Measurements from ENCODE around the gene TMEM258. TPM values are rescaled to one million over a fixed set of nuclear protein-coding genes. Genes with fewer than 3 reads are reported as not detected.
A peak's percentile ranks its signal among the peaks of the same experiment; 100 is the strongest.

The TMEM258 gene
- total and polyA plus RNA-seq, 2 donors (not counting 3 experiments of a cell fraction or from before 2014, with no cell fraction given), result 140 to 534 TPM

GRCh38 chr11:61752117-61752924 lies 40.1 kb downstream of the TMEM258 start, which contains the start of gene MYRF:
TSS of gene MYRF (plus strand) at chr11:61752636. CDS start at chr11:61752745, 109 bp downstream.
- no peaks in the 10 kb centered on the region for H3K9me1 ChIP-seq (replicated peaks; ENCODE audit: control insufficient read depth, extremely low read depth, insufficient read depth, low read length)
- H3K27me3 ChIP-seq (ENCODE audit: control insufficient read depth in 2 of 2, insufficient read depth in 2 of 2, low read length in 2 of 2), result no peaks in the 10 kb centered on the region
- BruUV-seq (replicated peaks), result no TSS peak
- H3K36me3 ChIP-seq (ENCODE audit: control insufficient read depth in 2 of 2, extremely low read depth in 1 of 2, insufficient read depth in 2 of 2, low read length in 2 of 2), result no peaks in the 10 kb centered on the region
- ChIA-PET POLR2A (no interaction called here), CTCF (interaction anchor here (1.1 to 1.6 kb wide), 2 partner anchors 36 to 194 kb away, joined by 3 to 4 read pairs; no protein-coding TSS in a partner anchor)
- no peaks in the 10 kb centered on the region for H4K20me1 ChIP-seq (replicated peaks; ENCODE audit: control insufficient read depth, extremely low read depth, insufficient read depth, low read length)
- TF ChIP-seq CTCF (IDR thresholded peaks at IDR 0.05; ENCODE audit: extremely low read depth in 1 of 2, insufficient read depth in 1 of 2, low read depth in 1 of 2, low read length in 2 of 2) (peak; percentile 36 to 56), GATA2 (IDR thresholded peaks at IDR 0.05; ENCODE audit: insufficient read depth, insufficient read length, low read depth, low read length) (no peak)
- H3K79me2 ChIP-seq (ENCODE audit: control insufficient read depth, insufficient read depth, low read length), result no peaks in the 10 kb centered on the region
- peak within 1 kb of the TSS; percentile 9 to 41 (median 34) for H3K4me3 ChIP-seq (replicated peaks in 1 of 3; ENCODE audit: insufficient read depth in 1 of 3, low read depth in 1 of 3, low read length in 3 of 3)
- H3K4me2 ChIP-seq (ENCODE audit: insufficient read depth, low read length), result peak within 1 kb of the TSS; percentile 45
- no peaks in the 10 kb centered on the region for H3K9me3 ChIP-seq (replicated peaks; ENCODE audit: control insufficient read depth, insufficient read depth, low read length)
- dilution Hi-C loops (cut with MboI; ENCODE audit: extremely low pct_ligation_motif_present, low sequenced_read_pairs), result no loop called here
- H2AFZ ChIP-seq (ENCODE audit: low read depth, low read length), result peak within 1 kb of the TSS; percentile 82
- DNase-seq (ENCODE audit: low read depth, low spot score) (peak; percentile 21), FAIRE-seq (peak; percentile 52)
- H3K27ac ChIP-seq (ENCODE audit: insufficient read depth, low read depth, low read length), result no peak within 1 kb of the TSS
- no peak within 1 kb of the TSS for H3K9ac ChIP-seq (replicated peaks; ENCODE audit: extremely low read depth, insufficient read depth, low read length)
- intact Hi-C loops (cut with micrococcal nuclease), result loop anchor here (1.0 kb wide), 1 partner anchor 24 kb away; no protein-coding TSS in a partner anchor
- H3K4me1 ChIP-seq (ENCODE audit: control insufficient read depth, extremely low read depth, insufficient read depth, low read length), result peaks cover 12% of the 10 kb centered on the region

- Histone ChIP-seq H4K20me1 (replicated peaks; ENCODE audit: control insufficient read depth, extremely low read depth, insufficient read depth, low read length) (no peaks in the 10 kb centered on the region), H3K79me2 (ENCODE audit: control insufficient read depth, insufficient read depth, low read length) (no peaks in the 10 kb centered on the region), H3K4me2 (ENCODE audit: insufficient read depth, low read length) (no peak overlapping the region), H3K36me3 (ENCODE audit: control insufficient read depth in 2 of 2, extremely low read depth in 1 of 2, insufficient read depth in 2 of 2, low read length in 2 of 2) (no peaks in the 10 kb centered on the region), H3K9ac (replicated peaks; ENCODE audit: extremely low read depth, insufficient read depth, low read length) (no peak overlapping the region), H3K4me1 (ENCODE audit: control insufficient read depth, extremely low read depth, insufficient read depth, low read length) (peaks cover 7% of the 10 kb centered on the region), H3K4me3 (replicated peaks in 1 of 3; ENCODE audit: insufficient read depth in 1 of 3, low read depth in 1 of 3, low read length in 3 of 3) (no peak overlapping the region), H2AFZ (ENCODE audit: low read depth, low read length) (no peak overlapping the region), H3K27ac (ENCODE audit: insufficient read depth, low read depth, low read length) (no peak overlapping the region), H3K9me1 (replicated peaks; ENCODE audit: control insufficient read depth, extremely low read depth, insufficient read depth, low read length) (no peaks in the 10 kb centered on the region), H3K9me3 (replicated peaks; ENCODE audit: control insufficient read depth, insufficient read depth, low read length) (no peaks in the 10 kb centered on the region), H3K27me3 (ENCODE audit: control insufficient read depth in 2 of 2, insufficient read depth in 2 of 2, low read length in 2 of 2) (no peaks in the 10 kb centered on the region)
- no peak for TF ChIP-seq MYC (IDR thresholded peaks at IDR 0.05; ENCODE audit: low read depth, low read length)
- no peak for TF ChIP-seq POLR2AphosphoS5 (IDR thresholded peaks at IDR 0.05; ENCODE audit: insufficient read depth, low read depth, low read length)
- no peak for TF ChIP-seq GATA2 (IDR thresholded peaks at IDR 0.05; ENCODE audit: insufficient read depth, insufficient read length, low read depth, low read length)
- no peak for TF ChIP-seq CTCF (IDR thresholded peaks at IDR 0.05; ENCODE audit: extremely low read depth in 1 of 2, insufficient read depth in 1 of 2, low read depth in 1 of 2, low read length in 2 of 2)
- no peak for TF ChIP-seq FOS (IDR thresholded peaks at IDR 0.05; ENCODE audit: borderline replicate concordance, insufficient read depth, low read length)
- dilution Hi-C loops (cut with MboI; ENCODE audit: extremely low pct_ligation_motif_present, low sequenced_read_pairs), result no loop called here
- CTCF ChIA-PET, result interaction anchor here (0.6 to 5.4 kb wide), 3 partner anchors 24 to 357 kb away, joined by 4 to 91 read pairs (median 28); no protein-coding TSS in a partner anchor
- no peak for FAIRE-seq
- no peak for DNase-seq (ENCODE audit: low read depth, low spot score)
- POLR2A ChIA-PET, result no interaction called here
- no TSS peak for BruUV-seq (replicated peaks)
- intact Hi-C loops (cut with micrococcal nuclease), result no loop called here
These were observed 41.0 kb downstream of the TMEM258 start for GRCh38 chr11:61751384-61751783.
